SK-N-SH (cell line): ENCODE results near the gene PRRT1B. TPM values are rescaled to one million over a fixed set of nuclear protein-coding genes. Genes with fewer than 3 reads are reported as not detected.

Experiments used
- CTCF ChIA-PET: fragments of 300-600, 350-600 bp; formaldehyde crosslinking; extraction: SDS; loops from one replicate; lab custom pipeline; 2021; lab: Yijun Ruan, JAX
- POLR2A ChIA-PET: fragments of 350-600 bp; sonication (Branson Sonifier 250); formaldehyde crosslinking; extraction: SDS; loops from one replicate; lab custom pipeline; 2020; ENCODE audit warnings: antibody characterized with exemption, inconsistent platforms; lab: Yijun Ruan, JAX
- DNase-seq: peaks from one replicate; pipeline ENCODE4 v3.0.0; 2012
- H2AFZ ChIP-seq: fragments of 200-600 bp; sonication (generic); 2 replicates; pipeline ENCODE4 v1.8.1; 2016; ENCODE audit warnings: antibody characterized with exemption, mild to moderate bottlenecking, low read depth
- H3F3A ChIP-seq: fragments of 200-600 bp; sonication (generic); replicated peaks from 2 replicates; pipeline ENCODE3; 2016; ENCODE audit warnings: antibody characterized with exemption, mild to moderate bottlenecking; ENCODE audit not compliant: insufficient read depth
- H3K27ac ChIP-seq, 2 experiments: fragments of 200-500 bp in 1 of 2; fragments of 200-600 bp in 1 of 2; sonication (Bioruptor generic) in 1 of 2; sonication (generic), shearing (Covaris generic) in 1 of 2; 2 replicates each; pipeline versions ENCODE4 v1.5.1 to v1.6.1; 2014 to 2016; ENCODE audit warnings: low read depth in 2 of 2, inconsistent platforms in 1 of 2, low read length in 1 of 2, mild to moderate bottlenecking in 1 of 2, mixed read lengths in 1 of 2
- H3K27me3 ChIP-seq: fragments of 200-600 bp; sonication (generic), shearing (Covaris generic); 2 replicates; pipeline ENCODE4 v1.6.1; 2016; ENCODE audit warnings: mixed run types; ENCODE audit not compliant: insufficient read depth
- H3K36me3 ChIP-seq, 2 experiments: fragments of 200-500 bp in 1 of 2; fragments of 200-600 bp in 1 of 2; sonication (Bioruptor generic) in 1 of 2; sonication (generic) in 1 of 2; replicated peaks in 1 of 2; 2 replicates each; pipeline versions ENCODE3 to v1.5.1; 2014 to 2016; ENCODE audit warnings: low read length in 1 of 2, mild to moderate bottlenecking in 1 of 2; ENCODE audit not compliant: insufficient read depth in 2 of 2, control insufficient read depth in 1 of 2
- H3K4me1 ChIP-seq, 2 experiments: fragments of 200-500 bp in 1 of 2; fragments of 200-600 bp in 1 of 2; sonication (Bioruptor generic) in 1 of 2; sonication (generic), shearing (Covaris generic) in 1 of 2; 2 replicates each; pipeline versions ENCODE4 v1.5.1 to v1.6.1; 2014 to 2016; ENCODE audit warnings: low read depth in 1 of 2, low read length in 1 of 2, mixed run types in 1 of 2; ENCODE audit not compliant: insufficient read depth in 2 of 2, control insufficient read depth in 1 of 2
- H3K4me2 ChIP-seq: fragments of 200-600 bp; sonication (generic), shearing (Covaris generic); 2 replicates; pipeline ENCODE4 v1.6.1; 2017; ENCODE audit warnings: mixed run types
- H3K4me3 ChIP-seq, 2 experiments: fragments of 200-500 bp in 1 of 2; fragments of 200-600 bp in 1 of 2; sonication (Bioruptor generic) in 1 of 2; sonication (generic), shearing (Covaris generic) in 1 of 2; 2 replicates each; pipeline versions ENCODE4 v1.5.1 to v1.8.1; 2014 to 2016; ENCODE audit warnings: low read depth in 2 of 2, inconsistent platforms in 1 of 2, low read length in 1 of 2, mild to moderate bottlenecking in 1 of 2, mixed read lengths in 1 of 2, moderate library complexity in 1 of 2
- H3K79me2 ChIP-seq: fragments of 200-600 bp; sonication (generic); 2 replicates; pipeline ENCODE4 v1.8.1; 2017; ENCODE audit warnings: mild to moderate bottlenecking; ENCODE audit not compliant: insufficient read depth
- H3K9ac ChIP-seq: fragments of 200-600 bp; sonication (generic); 2 replicates; pipeline ENCODE4 v1.6.1; 2017; ENCODE audit warnings: mixed run types
- H3K9me2 ChIP-seq: fragments of 200-600 bp; sonication (generic); 2 replicates; pipeline ENCODE4 v1.6.1; 2017; ENCODE audit warnings: mixed run types
- H3K9me3 ChIP-seq: fragments of 200-600 bp; sonication (generic); 2 replicates; pipeline ENCODE4 v1.6.1; 2017; ENCODE audit warnings: mixed run types, mild to moderate bottlenecking, moderate library complexity
- H4K20me1 ChIP-seq: fragments of 200-600 bp; sonication (generic); 2 replicates; pipeline ENCODE4 v1.6.1; 2017; ENCODE audit warnings: mild to moderate bottlenecking, mixed run types; ENCODE audit not compliant: insufficient read depth
- CHD2 ChIP-seq: fragments of 150-350 bp; IDR thresholded peaks from 2 replicates; pipeline ENCODE4 v1.6.1; 2018; ENCODE audit warnings: low read length; ENCODE audit not compliant: partially characterized antibody
- CTCF ChIP-seq: fragments of 200-600 bp; sonication (generic); IDR thresholded peaks from 2 replicates; pipeline ENCODE4 v1.6.1; 2017; ENCODE audit warnings: antibody characterized with exemption, mild to moderate bottlenecking, moderate library complexity
- ELF1 ChIP-seq: IDR thresholded peaks from 2 replicates; pipeline ENCODE4 v1.4.0; 2012
- EZH2phosphoT487 ChIP-seq: fragments of 200-600 bp; sonication (generic); IDR thresholded peaks from 2 replicates; pipeline ENCODE4 v1.6.1; 2017; ENCODE audit warnings: low read depth, mixed run types, mild to moderate bottlenecking, antibody characterized with exemption, moderate library complexity, borderline replicate concordance
- FOXJ3 ChIP-seq: sonication (generic); formaldehyde crosslinking; IDR thresholded peaks from 2 replicates; pipeline ENCODE4 v1.5.1; 2020; ENCODE audit warnings: mild to moderate bottlenecking, missing genetic modification reagents
- FOXM1 ChIP-seq: IDR thresholded peaks from 2 replicates; pipeline ENCODE4 v1.4.0; 2012; ENCODE audit warnings: low read depth, mild to moderate bottlenecking
- GATA2 ChIP-seq: sonication (generic); formaldehyde crosslinking; IDR thresholded peaks from 2 replicates; pipeline ENCODE4 v1.5.0; 2020; ENCODE audit warnings: mild to moderate bottlenecking, missing genetic modification reagents
- IRF3 ChIP-seq: fragments of 150-350 bp; IDR thresholded peaks from 2 replicates; pipeline ENCODE4 v1.6.1; 2016; ENCODE audit warnings: mild to moderate bottlenecking, low read depth, low read length
- MAX ChIP-seq: IDR thresholded peaks from 2 replicates; pipeline ENCODE4 v1.4.0; 2012; ENCODE audit warnings: low read depth
- NFIC ChIP-seq: IDR thresholded peaks from 2 replicates; pipeline ENCODE4 v1.4.0; 2012; ENCODE audit warnings: borderline replicate concordance
- NRF1 ChIP-seq: IDR thresholded peaks from 2 replicates; pipeline ENCODE4 v1.6.1; 2012; ENCODE audit warnings: low read depth, mild to moderate bottlenecking, low read length
- PBX3 ChIP-seq: IDR thresholded peaks from 2 replicates; pipeline ENCODE4; 2012
- POLR2AphosphoS5 ChIP-seq: IDR thresholded peaks from 2 replicates; pipeline ENCODE4 v1.6.1; 2012; ENCODE audit warnings: low read depth, low read length
- RAD21 ChIP-seq: IDR thresholded peaks from 2 replicates; pipeline ENCODE4 v1.6.1; 2012; ENCODE audit warnings: mild to moderate bottlenecking, low read length
- REST ChIP-seq: IDR thresholded peaks from 2 replicates; pipeline ENCODE4 v1.6.1; 2012; ENCODE audit warnings: mild to moderate bottlenecking, low read depth, low read length, moderate library complexity
- TEAD4 ChIP-seq: IDR thresholded peaks from 2 replicates; pipeline ENCODE4 v1.4.0; 2012; ENCODE audit warnings: mild to moderate bottlenecking, borderline replicate concordance; ENCODE audit not compliant: insufficient read depth
- USF2 ChIP-seq: fragments of 150-350 bp; IDR thresholded peaks from 2 replicates; pipeline ENCODE4 v1.6.1; 2017; ENCODE audit warnings: antibody characterized with exemption, low read length, low read depth, borderline replicate concordance
- YY1 ChIP-seq: IDR thresholded peaks from 2 replicates; pipeline ENCODE4 v1.4.0; 2012; ENCODE audit warnings: low read depth, mild to moderate bottlenecking
- WGBS: methylation state at CpG from one replicate; pipeline ENCODE4 v1.1.6; 2017; ENCODE audit warnings: low lambda C conversion rate; 5-methylcytosine and 5-hydroxymethylcytosine counted together
- polyA plus RNA-seq, 3 experiments: library from polyadenylated mRNA; depleted of rRNA; stranded (reverse); fragments of >200 nt; gene quantifications; 2 replicates each; pipeline ENCODE4 v1.2.3, GENCODE V29; 2012

The PRRT1B gene
- polyA plus RNA-seq, 1 of the 3 experiments (the other 2 are of a cell fraction): not detected

GRCh38 chr9:131518553-131518952, 26.8 kb upstream of the PRRT1B start:
- POLR2A ChIA-PET: no interaction called here
- Histone ChIP-seq H4K20me1 (no peaks in the 10 kb centered on the region), H3F3A (no peaks in the 10 kb centered on the region), H3K4me3 (no peak overlapping the region), H2AFZ (no peak overlapping the region), H3K9ac (no peak overlapping the region), H3K9me3 (no peaks in the 10 kb centered on the region), H3K9me2 (no peaks in the 10 kb centered on the region), H3K27ac (no peak overlapping the region), H3K79me2 (no peaks in the 10 kb centered on the region), H3K36me3 (peaks cover 19 to 80% of the 10 kb centered on the region in 2 experiments), H3K27me3 (no peaks in the 10 kb centered on the region), H3K4me1 (no peaks in the 10 kb centered on the region), H3K4me2 (no peak overlapping the region)
- CTCF ChIA-PET: interaction anchor here (1.0 kb wide), 1 partner anchor 169 kb away, joined by 3 read pairs; no protein-coding TSS in a partner anchor
- 98% methylated on average over 18 of the region's 20 CpGs for WGBS
- no peak for DNase-seq
- TF ChIP-seq ELF1 (no peak), PBX3 (no peak), MAX (no peak), FOXM1 (no peak), NFIC (no peak), CHD2 (no peak), POLR2AphosphoS5 (no peak), CTCF (no peak), NRF1 (no peak), TEAD4 (no peak), USF2 (no peak), IRF3 (no peak), REST (no peak), GATA2 (CRISPR knock-in tag) (no peak), EZH2phosphoT487 (no peak), RAD21 (no peak), FOXJ3 (no peak), YY1 (no peak)
